GM15510 (cell line): ENCODE results near the gene ANKRD44.

Source experiments
- POLR2A ChIP-seq: IDR thresholded peaks from 3 replicates; pipeline ENCODE4 v1.6.1; 2011; ENCODE audit warnings: borderline replicate concordance; ENCODE audit not compliant: insufficient read length; ENCODE audit errors: extremely low read depth

The ANKRD44 gene

GRCh38 chr2:197307236-197307932, 3.2 kb downstream of the ANKRD44 start:
- no peak for TF ChIP-seq POLR2A

- TF ChIP-seq POLR2A = no peak
Measured at GRCh38 chr2:197306696-197307040, 3.9 kb downstream of the ANKRD44 start.

GRCh38 chr2:197306024-197306695, 4.4 kb downstream of the ANKRD44 start:
- peak; percentile 6 for TF ChIP-seq POLR2A

- TF ChIP-seq POLR2A = no peak
Measured at GRCh38 chr2:197304556-197305011, 6.0 kb downstream of the ANKRD44 start.

GRCh38 chr2:197300139-197300538, 10.4 kb downstream of the ANKRD44 start:
- TF ChIP-seq POLR2A = no peak

GRCh38 chr2:197298609-197299008, 12.0 kb downstream of the ANKRD44 start:
- TF ChIP-seq POLR2A = no peak

- TF ChIP-seq POLR2A = no peak
Measured at GRCh38 chr2:197297772-197298318, 12.7 kb downstream of the ANKRD44 start.

- no peak for TF ChIP-seq POLR2A
Measured at GRCh38 chr2:197297266-197297665, 13.3 kb downstream of the ANKRD44 start.

GRCh38 chr2:197296835-197297234, 13.7 kb downstream of the ANKRD44 start:
- TF ChIP-seq POLR2A = no peak

- TF ChIP-seq POLR2A = no peak
Measured at GRCh38 chr2:197294260-197294659, 16.3 kb downstream of the ANKRD44 start.

- TF ChIP-seq POLR2A = no peak
Measured at GRCh38 chr2:197293252-197294007, 17.1 kb downstream of the ANKRD44 start.

- TF ChIP-seq POLR2A = no peak
Measured at GRCh38 chr2:197292619-197293018, 18.0 kb downstream of the ANKRD44 start.

- TF ChIP-seq POLR2A = no peak
Measured at GRCh38 chr2:197286805-197287595, 23.6 kb downstream of the ANKRD44 start.

- TF ChIP-seq POLR2A = no peak
Measured at GRCh38 chr2:197285361-197285760, 25.2 kb downstream of the ANKRD44 start.
